Liver (tissue), 9 donors: ENCODE data around the gene DAGLB. TPM values are rescaled to one million over a fixed set of nuclear protein-coding genes. Genes with fewer than 3 reads are reported as not detected.

Experiments used
- DNase-seq: peaks from one replicate; pipeline ENCODE4 v3.0.0-alpha.2; 2017; ENCODE audit warnings: low spot score
- H3K27ac ChIP-seq, 2 donors: one replicate each; pipeline ENCODE4 v1.7.0; 2013; ENCODE audit warnings: inconsistent platforms in 2 of 2, low read length in 2 of 2, control low read depth in 1 of 2, low read depth in 1 of 2, mild to moderate bottlenecking in 1 of 2
- H3K27me3 ChIP-seq, 4 donors: one replicate each; pipeline versions ENCODE4 v1.6.1 to v1.7.0; 2013; ENCODE audit warnings: low read length in 3 of 4, inconsistent platforms in 1 of 4, mild to moderate bottlenecking in 1 of 4, moderate library complexity in 1 of 4; ENCODE audit not compliant: control insufficient read depth in 4 of 4, insufficient read depth in 4 of 4
- H3K36me3 ChIP-seq, 4 donors: one replicate each; pipeline versions ENCODE4 v1.6.1 to v1.7.0; 2013; ENCODE audit warnings: low read length in 3 of 4, mild to moderate bottlenecking in 3 of 4, low read depth in 1 of 4, moderate library complexity in 1 of 4; ENCODE audit not compliant: control insufficient read depth in 4 of 4, insufficient read depth in 3 of 4
- H3K4me1 ChIP-seq, 4 donors: one replicate each; pipeline versions ENCODE4 v1.6.1 to v1.7.0; 2013; ENCODE audit warnings: low read length in 3 of 4, mild to moderate bottlenecking in 3 of 4, moderate library complexity in 1 of 4; ENCODE audit not compliant: control insufficient read depth in 4 of 4, insufficient read depth in 4 of 4
- H3K4me3 ChIP-seq, 3 donors: one replicate each; pipeline versions ENCODE4 v1.6.1 to v1.7.0; 2013; ENCODE audit warnings: low read length in 3 of 3, control low read depth in 1 of 3, low read depth in 1 of 3, mild to moderate bottlenecking in 1 of 3
- H3K9ac ChIP-seq, 2 donors: one replicate each; pipeline ENCODE4 v1.7.0; 2013; ENCODE audit warnings: low read length in 2 of 2, mild to moderate bottlenecking in 2 of 2, moderate library complexity in 2 of 2, control low read depth in 1 of 2, low read depth in 1 of 2
- H3K9me3 ChIP-seq, 4 donors: one replicate each; pipeline versions ENCODE4 v1.6.1 to v1.7.0; 2013; ENCODE audit warnings: low read length in 3 of 4; ENCODE audit not compliant: control insufficient read depth in 4 of 4
- ATF3 ChIP-seq: IDR thresholded peaks from 2 replicates; pipeline ENCODE4 v1.6.1; 2016; ENCODE audit warnings: antibody characterized with exemption
- EGR1 ChIP-seq, 2 donors: IDR thresholded peaks; 2 replicates each; pipeline ENCODE4 v1.6.1; 2016 to 2018; ENCODE audit warnings: antibody characterized with exemption in 2 of 2, low read depth in 2 of 2
- FOXA1 ChIP-seq: IDR thresholded peaks from 2 replicates; pipeline ENCODE4 v1.6.1; 2016; ENCODE audit warnings: antibody characterized with exemption
- FOXA2 ChIP-seq: IDR thresholded peaks from 2 replicates; pipeline ENCODE4 v1.6.1; 2016; ENCODE audit warnings: antibody characterized with exemption
- GABPA ChIP-seq, 2 donors: IDR thresholded peaks in 1 of 2; conservative IDR thresholded peaks in 1 of 2; 2 replicates each; pipeline ENCODE4 v1.6.1; 2016; ENCODE audit warnings: antibody characterized with exemption in 2 of 2, mild to moderate bottlenecking in 1 of 2, moderate library complexity in 1 of 2
- HNF4A ChIP-seq, 2 donors: conservative IDR thresholded peaks; 2 replicates each; pipeline ENCODE4 v1.6.1; 2016; ENCODE audit warnings: antibody characterized with exemption in 2 of 2, mild to moderate bottlenecking in 2 of 2
- HNF4G ChIP-seq: IDR thresholded peaks from 2 replicates; pipeline ENCODE4 v1.6.1; 2016; ENCODE audit warnings: antibody characterized with exemption
- JUND ChIP-seq, 2 donors: IDR thresholded peaks; 2 replicates each; pipeline ENCODE4 v1.6.1; 2016; ENCODE audit warnings: antibody characterized with exemption in 2 of 2
- MAX ChIP-seq: IDR thresholded peaks from 2 replicates; pipeline ENCODE4 v1.6.1; 2016; ENCODE audit warnings: antibody characterized with exemption
- NR2F2 ChIP-seq: IDR thresholded peaks from 2 replicates; pipeline ENCODE4 v1.6.1; 2016; ENCODE audit warnings: antibody characterized with exemption
- RAD21 ChIP-seq, 2 donors: IDR thresholded peaks; 2 replicates each; pipeline ENCODE4 v1.6.1; 2016; ENCODE audit warnings: antibody characterized with exemption in 2 of 2, mild to moderate bottlenecking in 2 of 2
- REST ChIP-seq: IDR thresholded peaks from 2 replicates; pipeline ENCODE4 v1.6.1; 2016; ENCODE audit warnings: antibody characterized with exemption, mild to moderate bottlenecking
- RXRA ChIP-seq, 2 donors: IDR thresholded peaks; 2 replicates each; pipeline ENCODE4 v1.6.1; 2017 to 2018; ENCODE audit warnings: antibody characterized with exemption in 2 of 2, mild to moderate bottlenecking in 1 of 2
- SP1 ChIP-seq: IDR thresholded peaks from 2 replicates; pipeline ENCODE4 v1.6.1; 2018; ENCODE audit warnings: antibody characterized with exemption, mild to moderate bottlenecking
- TAF1 ChIP-seq: conservative IDR thresholded peaks from 2 replicates; pipeline ENCODE4 v1.6.1; 2016; ENCODE audit warnings: antibody characterized with exemption, mild to moderate bottlenecking
- YY1 ChIP-seq: IDR thresholded peaks from 2 replicates; pipeline ENCODE4 v1.6.1; 2016; ENCODE audit warnings: antibody characterized with exemption, mild to moderate bottlenecking
- WGBS: extraction: QIAGEN DNeasy Blood & Tissue Kit; methylation state at CpG from one replicate; pipeline ENCODE4 v1.1.7; 2013; 5-methylcytosine and 5-hydroxymethylcytosine counted together
- polyA plus RNA-seq, 2 donors: library from polyadenylated mRNA; stranded (reverse) in 1 of 2; unstranded in 1 of 2; fragments of 200-250 nt in 1 of 2; fragments of >200 nt in 1 of 2; fragmentation: Nextera tagmentation in 1 of 2; extraction: Ambion mirVana in 1 of 2; gene quantifications; one replicate each; pipeline versions ENCODE4 v1.2.1 to v1.2.3, GENCODE V29; 2013 to 2015
- total RNA-seq, 2 donors: library from RNA; depleted of rRNA; stranded (reverse); fragments of >200 nt; gene quantifications; one replicate each; pipeline ENCODE4 v1.2.3, GENCODE V29; 2014
- TF ChIP-seq, protein P1 (sequence below): IDR thresholded peaks from 2 replicates; pipeline ENCODE4 v1.6.1; 2016; ENCODE audit warnings: antibody characterized with exemption
- TF ChIP-seq, protein P2 (sequence below): fragments of 150-350 bp; IDR thresholded peaks from 2 replicates; pipeline ENCODE4 v1.5.1; 2017; ENCODE audit warnings: improper control_type of control experiment, low read depth, low read length; ENCODE audit not compliant: missing input control
- donor health status: healthy.
- donor health status: healthy.
- donor health status: healthy.
- donor health status: healthy.
- donor health status: healthy.

DAGLB gene
- total and polyA plus RNA-seq, 4 donors: 4.9 to 10.7 (median 8.4) TPM

DNA sequence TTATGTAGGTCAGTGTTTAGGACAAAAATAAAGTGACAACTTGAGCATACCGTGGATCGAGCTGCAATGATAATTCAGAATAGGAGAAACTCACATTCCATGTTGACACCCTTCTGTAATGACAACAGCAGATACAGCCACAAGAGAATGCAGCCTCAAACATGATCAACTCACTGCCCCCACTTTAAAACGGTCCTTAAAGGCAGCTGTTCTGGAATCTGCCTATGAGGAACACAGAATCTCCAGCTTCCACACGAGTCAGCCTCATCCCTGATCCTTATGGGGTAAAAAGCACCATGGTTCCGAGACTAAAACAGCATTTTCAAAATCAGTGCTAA lies 32.5 kb upstream of the DAGLB start:
- Histone ChIP-seq H3K4me1 (peaks cover 6 to 63% (median 47%) of the 10 kb centered on the region in 4 donors), H3K4me3 (peak overlapping the region in 1 of 3 donors; percentile 0), H3K27ac (no peak overlapping the region), H3K9ac (peak overlapping the region; percentile 5), H3K27me3 (no peaks in the 10 kb centered on the region), H3K36me3 (peaks cover 0 to 7% (median 2%) of the 10 kb centered on the region in 4 donors), H3K9me3 (no peaks in the 10 kb centered on the region)
- WGBS: 35% methylated on average over 5 of the region's 5 CpGs
- no peak for DNase-seq
- TF ChIP-seq TAF1 (no peak), RAD21 (IDR thresholded peaks at IDR 0.05) (no peak), GABPA (IDR thresholded peaks at IDR 0.05 in 1 of 2, conservative IDR thresholded peaks at IDR 0.05 in 1 of 2) (no peak), HNF4A (conservative IDR thresholded peaks at IDR 0.05) (no peak), YY1 (no peak), HNF4G (no peak), NR2F2 (no peak)

DNA sequence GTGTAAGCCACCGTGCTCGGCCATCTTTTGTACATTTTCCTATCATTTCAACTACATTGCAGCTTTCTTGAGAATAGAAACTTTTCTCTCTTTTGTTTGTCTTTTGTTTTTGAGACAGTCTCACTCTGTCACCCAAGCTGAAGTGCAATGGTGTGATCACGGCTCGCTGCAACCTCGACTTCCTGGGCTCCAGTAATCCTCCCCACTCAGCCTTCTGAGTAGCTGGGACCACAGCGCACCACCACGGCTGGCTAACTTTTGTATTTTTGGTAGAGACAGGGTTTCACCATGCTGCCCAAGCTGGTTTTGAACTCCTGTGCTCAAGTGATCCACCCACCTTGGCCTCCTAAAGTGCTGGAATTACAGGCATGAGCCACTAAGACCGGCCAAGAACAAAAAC lies 31.3 kb upstream of the DAGLB start:
- no peaks in the 10 kb centered on the region for H3K27me3 ChIP-seq
- no peak overlapping the region for H3K9ac ChIP-seq
- no peak overlapping the region for H3K27ac ChIP-seq
- H3K4me3 ChIP-seq: no peak overlapping the region
- no peak for TF ChIP-seq NR2F2
- TF ChIP-seq ATF3: no peak
- no peak for TF ChIP-seq RXRA (IDR thresholded peaks at IDR 0.05)
- no peak for TF ChIP-seq FOXA1
- no peak for TF ChIP-seq HNF4G
- TF ChIP-seq, protein P1, sequence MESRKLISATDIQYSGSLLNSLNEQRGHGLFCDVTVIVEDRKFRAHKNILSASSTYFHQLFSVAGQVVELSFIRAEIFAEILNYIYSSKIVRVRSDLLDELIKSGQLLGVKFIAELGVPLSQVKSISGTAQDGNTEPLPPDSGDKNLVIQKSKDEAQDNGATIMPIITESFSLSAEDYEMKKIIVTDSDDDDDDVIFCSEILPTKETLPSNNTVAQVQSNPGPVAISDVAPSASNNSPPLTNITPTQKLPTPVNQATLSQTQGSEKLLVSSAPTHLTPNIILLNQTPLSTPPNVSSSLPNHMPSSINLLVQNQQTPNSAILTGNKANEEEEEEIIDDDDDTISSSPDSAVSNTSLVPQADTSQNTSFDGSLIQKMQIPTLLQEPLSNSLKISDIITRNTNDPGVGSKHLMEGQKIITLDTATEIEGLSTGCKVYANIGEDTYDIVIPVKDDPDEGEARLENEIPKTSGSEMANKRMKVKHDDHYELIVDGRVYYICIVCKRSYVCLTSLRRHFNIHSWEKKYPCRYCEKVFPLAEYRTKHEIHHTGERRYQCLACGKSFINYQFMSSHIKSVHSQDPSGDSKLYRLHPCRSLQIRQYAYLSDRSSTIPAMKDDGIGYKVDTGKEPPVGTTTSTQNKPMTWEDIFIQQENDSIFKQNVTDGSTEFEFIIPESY: no peak
- TF ChIP-seq MAX: no peak
- TF ChIP-seq FOXA2: no peak
- TF ChIP-seq GABPA (IDR thresholded peaks at IDR 0.05 in 1 of 2, conservative IDR thresholded peaks at IDR 0.05 in 1 of 2): no peak
- no peak for TF ChIP-seq RAD21 (IDR thresholded peaks at IDR 0.05)
- TF ChIP-seq HNF4A (conservative IDR thresholded peaks at IDR 0.05): no peak
- TF ChIP-seq YY1: no peak
- TF ChIP-seq REST: no peak
- no peak for TF ChIP-seq TAF1
- TF ChIP-seq SP1: no peak
- TF ChIP-seq, protein P2, sequence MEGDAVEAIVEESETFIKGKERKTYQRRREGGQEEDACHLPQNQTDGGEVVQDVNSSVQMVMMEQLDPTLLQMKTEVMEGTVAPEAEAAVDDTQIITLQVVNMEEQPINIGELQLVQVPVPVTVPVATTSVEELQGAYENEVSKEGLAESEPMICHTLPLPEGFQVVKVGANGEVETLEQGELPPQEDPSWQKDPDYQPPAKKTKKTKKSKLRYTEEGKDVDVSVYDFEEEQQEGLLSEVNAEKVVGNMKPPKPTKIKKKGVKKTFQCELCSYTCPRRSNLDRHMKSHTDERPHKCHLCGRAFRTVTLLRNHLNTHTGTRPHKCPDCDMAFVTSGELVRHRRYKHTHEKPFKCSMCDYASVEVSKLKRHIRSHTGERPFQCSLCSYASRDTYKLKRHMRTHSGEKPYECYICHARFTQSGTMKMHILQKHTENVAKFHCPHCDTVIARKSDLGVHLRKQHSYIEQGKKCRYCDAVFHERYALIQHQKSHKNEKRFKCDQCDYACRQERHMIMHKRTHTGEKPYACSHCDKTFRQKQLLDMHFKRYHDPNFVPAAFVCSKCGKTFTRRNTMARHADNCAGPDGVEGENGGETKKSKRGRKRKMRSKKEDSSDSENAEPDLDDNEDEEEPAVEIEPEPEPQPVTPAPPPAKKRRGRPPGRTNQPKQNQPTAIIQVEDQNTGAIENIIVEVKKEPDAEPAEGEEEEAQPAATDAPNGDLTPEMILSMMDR: no peak
- TF ChIP-seq JUND (IDR thresholded peaks at IDR 0.05): no peak
- no peak for TF ChIP-seq EGR1 (IDR thresholded peaks at IDR 0.05; ENCODE audit: low read depth in 2 of 2)
- peaks cover 6 to 61% (median 42%) of the 10 kb centered on the region in 4 donors for H3K4me1 ChIP-seq
- peaks cover 3 to 7% (median 4%) of the 10 kb centered on the region in 4 donors for H3K36me3 ChIP-seq
- no peaks in the 10 kb centered on the region for H3K9me3 ChIP-seq
- no peak for DNase-seq
- 77% methylated on average over 8 of the region's 8 CpGs for WGBS
